ENCODE measurements around the gene TTPAL.

DNA sequence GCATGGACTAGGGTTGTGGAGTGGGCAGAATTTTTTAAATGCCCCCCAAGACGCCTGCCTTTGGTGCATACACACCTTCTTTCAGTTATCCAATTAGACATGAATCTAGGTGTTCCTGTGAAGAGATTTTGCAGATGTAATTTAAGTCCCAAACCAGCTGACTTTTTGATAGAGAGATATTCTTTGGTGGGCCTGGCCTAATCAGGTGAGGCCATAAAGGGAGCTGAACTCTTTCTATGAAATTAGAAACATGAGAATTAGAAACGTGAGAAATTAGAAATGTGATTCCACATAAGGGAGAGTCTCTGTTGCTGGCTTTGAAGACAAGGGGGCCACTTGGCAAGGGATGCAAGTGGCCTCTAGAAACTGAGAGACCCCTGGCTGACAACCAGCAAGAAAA is 36.4 kb upstream of the TTPAL start:
- TF ChIP-seq CTCF (IDR thresholded peaks at IDR 0.05; ENCODE audit: insufficient read depth, low read length, poor library complexity, severe bottlenecking) (no peak), EZH2phosphoT487 (conservative IDR thresholded peaks at IDR 0.05; ENCODE audit: low read length) (no peak)

Measured in SU-DHL-6 (cell line).